Body of pancreas (tissue), 4 donors: Measurements from ENCODE around the gene PLA2G4E. TPM values are rescaled to one million over a fixed set of nuclear protein-coding genes. Genes with fewer than 3 reads are reported as not detected.

Experiments
- ATAC-seq: fragments of 150-250 bp; one replicate; pipeline ENCODE4 v1.9.1; 2016
- DNase-seq, 4 donors: peaks; one replicate each; pipeline ENCODE4 v3.0.0-alpha.2; 2019
- H3K27ac ChIP-seq, 4 donors: fragments of 200-600 bp; sonication (generic); 1 replicate in 3 of 4; 2 replicates in 1 of 4; pipeline versions ENCODE4 v1.5.1 to v1.6.1; 2016 to 2019; ENCODE audit warnings: mild to moderate bottlenecking in 1 of 4, mixed read lengths in 1 of 4, moderate library complexity in 1 of 4
- H3K27me3 ChIP-seq, 2 donors: fragments of 200-600 bp; sonication (generic); one replicate each; pipeline ENCODE4 v1.6.0; 2016; ENCODE audit warnings: mild to moderate bottlenecking in 1 of 2
- H3K36me3 ChIP-seq, 2 donors: fragments of 200-600 bp; sonication (generic); replicated peaks in 1 of 2; 2 replicates each; pipeline ENCODE4 v1.5.1; 2016; ENCODE audit warnings: low read depth in 2 of 2; ENCODE audit not compliant: insufficient read depth in 1 of 2
- H3K4me1 ChIP-seq: fragments of 200-600 bp; sonication (generic); one replicate; pipeline ENCODE4 v1.6.0; 2016
- H3K4me3 ChIP-seq, 2 donors: fragments of 200-600 bp; sonication (generic); 1 replicate in 1 of 2; 2 replicates in 1 of 2; pipeline ENCODE4 v1.5.1; 2016 to 2019
- H3K9me3 ChIP-seq, 3 donors: fragments of 200-600 bp; sonication (generic); 1 replicate in 2 of 3; 2 replicates in 1 of 3; pipeline ENCODE4 v1.5.1; 2016
- CTCF ChIP-seq, 7 experiments: fragments of 450-650 bp in 4 of 7; fragments of 200-600 bp in 3 of 7; sonication (generic) in 3 of 7; IDR thresholded peaks; one replicate each; pipeline ENCODE4 v1.5.1; 2016 to 2019; ENCODE audit warnings: antibody characterized with exemption in 7 of 7
- POLR2A ChIP-seq, 3 donors: fragments of 450-650 bp; IDR thresholded peaks; one replicate each; pipeline ENCODE4 v1.6.1; 2016; ENCODE audit warnings: antibody characterized with exemption in 3 of 3, mild to moderate bottlenecking in 2 of 3
- WGBS, 2 donors: methylation state at CpG; one replicate each; pipeline ENCODE4 v1.1.5; 2017; 5-methylcytosine and 5-hydroxymethylcytosine counted together
- intact Hi-C: fragments of 100-400 bp; cut with DNase I; formaldehyde crosslinking; loops from one replicate; pipeline ENCODE4 v1.15.1; 2023
- total RNA-seq, 2 donors: library from RNA; depleted of rRNA; stranded (reverse); fragments of >200 nt; gene quantifications; one replicate each; pipeline ENCODE4 v1.1.0, GENCODE V29; 2016

Gene PLA2G4E
- total RNA-seq, 2 donors from 2014 or later = not detected

GRCh38 chr15:42059661-42060476 is 39.0 kb upstream of the PLA2G4E start:
- 24 to 41% methylated on average over 14 of the region's 14 CpGs for WGBS, 2 donors
- no peaks in the 10 kb centered on the region for H3K36me3 ChIP-seq
- no peaks in the 10 kb centered on the region for H3K9me3 ChIP-seq
- peak overlapping the region in 3 of 4 donors; percentile 19 to 63 (median 22) for H3K27ac ChIP-seq
- no peaks in the 10 kb centered on the region for H3K27me3 ChIP-seq
- peaks cover 36% of the 10 kb centered on the region for H3K4me1 ChIP-seq
- ATAC-seq (peak; percentile 23), DNase-seq (peak; percentile 57 to 78 (median 73))
- H3K4me3 ChIP-seq = no peak overlapping the region
- intact Hi-C loops = loop anchor here (5.0 kb wide), 1 partner anchor 68 kb away; no protein-coding TSS in a partner anchor
- no peak for TF ChIP-seq POLR2A (IDR thresholded peaks at IDR 0.05)
- TF ChIP-seq CTCF (IDR thresholded peaks at IDR 0.05) = peak; percentile 75 to 95 (median 89)

- no peaks in the 10 kb centered on the region for H3K36me3 ChIP-seq
- ATAC-seq (no peak), DNase-seq (no peak)
- TF ChIP-seq POLR2A (IDR thresholded peaks at IDR 0.05) = no peak
- no peak for TF ChIP-seq CTCF (IDR thresholded peaks at IDR 0.05)
- no peaks in the 10 kb centered on the region for H3K9me3 ChIP-seq
- WGBS, 2 donors = 59 to 63% methylated on average over 3 of the region's 3 CpGs
- no peak overlapping the region for H3K27ac ChIP-seq
- intact Hi-C loops = no loop called here
- no peak overlapping the region for H3K4me3 ChIP-seq
- H3K4me1 ChIP-seq = peaks cover 45% of the 10 kb centered on the region
- H3K27me3 ChIP-seq = no peaks in the 10 kb centered on the region
Observed at GRCh38 chr15:42058791-42059190, 37.9 kb upstream of the PLA2G4E start.

GRCh38 chr15:42057799-42058646 is 37.2 kb upstream of the PLA2G4E start:
- intact Hi-C loops = no loop called here
- 73 to 77% methylated on average over 6 of the region's 6 CpGs for WGBS, 2 donors
- Histone ChIP-seq H3K27ac (peak overlapping the region; percentile 55 to 83 (median 80)), H3K36me3 (no peaks in the 10 kb centered on the region), H3K4me1 (peaks cover 53% of the 10 kb centered on the region), H3K9me3 (no peaks in the 10 kb centered on the region), H3K27me3 (no peaks in the 10 kb centered on the region), H3K4me3 (no peak overlapping the region)
- DNase-seq (no peak), ATAC-seq (no peak)
- TF ChIP-seq CTCF (IDR thresholded peaks at IDR 0.05) (no peak), POLR2A (IDR thresholded peaks at IDR 0.05) (no peak)

GRCh38 chr15:42056934-42057798 is 36.3 kb upstream of the PLA2G4E start:
- H3K36me3 ChIP-seq = no peaks in the 10 kb centered on the region
- ATAC-seq = peak; percentile 77
- intact Hi-C loops = no loop called here
- H3K27me3 ChIP-seq = no peaks in the 10 kb centered on the region
- DNase-seq = peak; percentile 84 to 95 (median 87)
- H3K4me3 ChIP-seq = no peak overlapping the region
- 11 to 17% methylated on average over 16 to 37 of the region's 37 CpGs for WGBS, 2 donors
- TF ChIP-seq POLR2A (IDR thresholded peaks at IDR 0.05) = peak in 2 of 3 donors; percentile 12 to 24
- peak; percentile 28 to 67 (median 47) for TF ChIP-seq CTCF (IDR thresholded peaks at IDR 0.05)
- no peaks in the 10 kb centered on the region for H3K9me3 ChIP-seq
- peaks cover 57% of the 10 kb centered on the region for H3K4me1 ChIP-seq
- H3K27ac ChIP-seq = peak overlapping the region; percentile 55 to 83 (median 80)
